ENCODE data around the gene RALGAPA1. TPM values are rescaled to one million over a fixed set of nuclear protein-coding genes. Genes with fewer than 3 reads are reported as not detected.
"Not testable (repeated sequence)": the region's sequence is repeated elsewhere in the genome, so short reads cannot be mapped to it uniquely, and the experiment has no call there.

The RALGAPA1 gene
- total and polyA plus RNA-seq, 2 experiments from 2014 or later, result 19.2 to 41.6 TPM

DNA sequence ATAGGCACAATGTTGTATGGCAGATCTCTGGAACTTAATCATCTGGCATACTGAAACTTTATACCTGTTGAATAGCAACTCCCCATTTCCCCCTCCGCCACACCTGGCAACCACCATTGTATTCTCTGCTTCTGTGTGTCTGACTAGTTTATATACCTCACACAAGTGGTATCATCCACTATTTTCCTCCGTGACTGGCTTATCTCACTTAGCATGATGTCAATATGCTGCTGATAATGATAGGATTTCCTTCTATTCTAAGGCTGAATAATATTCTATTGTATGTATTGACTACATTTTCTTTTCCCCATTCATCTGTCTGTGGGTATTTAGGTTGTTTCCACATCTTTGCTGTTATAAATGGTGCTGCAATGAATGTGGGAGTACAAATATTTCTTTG lies 38.5 kb upstream of the RALGAPA1 start:
- peaks cover 4% of the 10 kb centered on the region for H3K79me2 ChIP-seq
- no peak for TF ChIP-seq EZH2 (IDR thresholded peaks at IDR 0.05; ENCODE audit: borderline replicate concordance)
- TF ChIP-seq, protein P1, sequence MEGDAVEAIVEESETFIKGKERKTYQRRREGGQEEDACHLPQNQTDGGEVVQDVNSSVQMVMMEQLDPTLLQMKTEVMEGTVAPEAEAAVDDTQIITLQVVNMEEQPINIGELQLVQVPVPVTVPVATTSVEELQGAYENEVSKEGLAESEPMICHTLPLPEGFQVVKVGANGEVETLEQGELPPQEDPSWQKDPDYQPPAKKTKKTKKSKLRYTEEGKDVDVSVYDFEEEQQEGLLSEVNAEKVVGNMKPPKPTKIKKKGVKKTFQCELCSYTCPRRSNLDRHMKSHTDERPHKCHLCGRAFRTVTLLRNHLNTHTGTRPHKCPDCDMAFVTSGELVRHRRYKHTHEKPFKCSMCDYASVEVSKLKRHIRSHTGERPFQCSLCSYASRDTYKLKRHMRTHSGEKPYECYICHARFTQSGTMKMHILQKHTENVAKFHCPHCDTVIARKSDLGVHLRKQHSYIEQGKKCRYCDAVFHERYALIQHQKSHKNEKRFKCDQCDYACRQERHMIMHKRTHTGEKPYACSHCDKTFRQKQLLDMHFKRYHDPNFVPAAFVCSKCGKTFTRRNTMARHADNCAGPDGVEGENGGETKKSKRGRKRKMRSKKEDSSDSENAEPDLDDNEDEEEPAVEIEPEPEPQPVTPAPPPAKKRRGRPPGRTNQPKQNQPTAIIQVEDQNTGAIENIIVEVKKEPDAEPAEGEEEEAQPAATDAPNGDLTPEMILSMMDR (IDR thresholded peaks at IDR 0.05; ENCODE audit: poor library complexity), result no peak
- TF ChIP-seq EZH2phosphoT487 (IDR thresholded peaks at IDR 0.05; ENCODE audit: low read depth, severe bottlenecking, unreplicated experiment), result no peak
- H3K27me3 ChIP-seq, result no peaks in the 10 kb centered on the region
- H3K9me2 ChIP-seq (replicated peaks; ENCODE audit: insufficient read depth), result no peaks in the 10 kb centered on the region
- H3K4me2 ChIP-seq, result no peak overlapping the region
- H3K4me3 ChIP-seq, result no peak overlapping the region
- DNase-seq (ENCODE audit: low spot score), result no peak
- 88% methylated on average over 2 of the region's 2 CpGs for WGBS (ENCODE audit: low lambda C conversion rate, missing lambda C conversion rate)
- no peaks in the 10 kb centered on the region for H3K4me1 ChIP-seq (ENCODE audit: insufficient read depth)
- no peak overlapping the region for H3K27ac ChIP-seq
- peaks cover 1% of the 10 kb centered on the region for H3K9me3 ChIP-seq (ENCODE audit: low read depth)
- H2AFZ ChIP-seq, result no peak overlapping the region
- H3K36me3 ChIP-seq (replicated peaks; ENCODE audit: insufficient read depth, low read depth), result no peaks in the 10 kb centered on the region
- no peaks in the 10 kb centered on the region for H4K20me1 ChIP-seq (ENCODE audit: insufficient read depth, poor library complexity, severe bottlenecking)

DNA sequence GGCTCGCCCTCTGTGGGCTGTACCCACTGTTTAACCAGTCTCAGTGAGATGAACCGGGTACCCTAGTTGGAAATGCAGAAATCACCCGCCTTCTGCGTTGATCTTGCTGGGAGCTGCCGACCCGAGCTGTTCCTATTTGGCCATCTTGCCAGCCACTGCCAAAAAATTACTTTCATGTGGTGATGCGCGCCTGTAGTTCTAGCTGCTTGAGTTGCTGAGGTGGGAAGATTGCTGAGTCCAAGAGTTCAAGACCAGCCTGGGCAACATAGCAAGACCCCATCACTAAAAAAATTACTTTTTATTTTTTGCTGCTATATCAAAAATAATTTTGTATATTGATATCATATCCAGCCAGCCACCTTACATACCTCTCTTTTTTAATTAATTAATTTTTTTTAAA lies 35.4 kb upstream of the RALGAPA1 start:
- 100% methylated on average over 7 of the region's 8 CpGs for WGBS (ENCODE audit: low lambda C conversion rate, missing lambda C conversion rate)
- Histone ChIP-seq H3K36me3 (replicated peaks; ENCODE audit: insufficient read depth, low read depth) (no peaks in the 10 kb centered on the region), H3K27ac (no peak overlapping the region), H3K4me3 (no peak overlapping the region), H2AFZ (no peak overlapping the region), H3K9me3 (ENCODE audit: low read depth) (peaks cover 7% of the 10 kb centered on the region), H3K27me3 (no peaks in the 10 kb centered on the region), H3K9me2 (replicated peaks; ENCODE audit: insufficient read depth) (no peaks in the 10 kb centered on the region), H3K4me2 (no peak overlapping the region), H3K4me1 (ENCODE audit: insufficient read depth) (no peaks in the 10 kb centered on the region), H3K79me2 (no peaks in the 10 kb centered on the region), H4K20me1 (ENCODE audit: insufficient read depth, poor library complexity, severe bottlenecking) (no peaks in the 10 kb centered on the region)
- DNase-seq (ENCODE audit: low spot score), result no peak
- TF ChIP-seq EZH2phosphoT487 (IDR thresholded peaks at IDR 0.05; ENCODE audit: low read depth, severe bottlenecking, unreplicated experiment) (no peak), EZH2 (IDR thresholded peaks at IDR 0.05; ENCODE audit: borderline replicate concordance) (no peak)
- TF ChIP-seq, protein P1 (IDR thresholded peaks at IDR 0.05; ENCODE audit: poor library complexity), result no peak

DNA sequence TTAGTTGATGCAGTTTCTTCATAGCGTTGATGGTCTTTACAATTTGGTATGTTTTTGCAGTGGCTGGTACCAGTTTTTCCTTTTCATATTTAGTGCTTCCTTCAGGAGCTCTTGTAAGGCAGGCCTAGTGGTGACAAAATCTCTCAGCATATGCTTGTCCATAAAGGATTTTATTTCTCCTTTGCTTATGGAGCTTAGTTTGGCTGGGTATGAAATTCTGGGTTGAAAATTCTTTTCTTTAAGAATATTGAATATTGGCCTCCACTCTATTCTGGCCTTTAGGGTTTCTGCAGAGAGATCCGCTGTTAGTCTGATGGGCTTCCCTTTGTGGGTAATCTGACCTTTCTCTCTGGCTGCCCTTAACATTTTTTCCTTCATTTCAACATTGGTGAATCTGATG lies 33.1 kb upstream of the RALGAPA1 start:
- WGBS (ENCODE audit: low lambda C conversion rate, missing lambda C conversion rate), result 100% methylated on average over 2 of the region's 2 CpGs
- H3K4me1 ChIP-seq (ENCODE audit: insufficient read depth); H4K20me1 ChIP-seq (ENCODE audit: insufficient read depth, poor library complexity, severe bottlenecking); DNase-seq (ENCODE audit: low spot score); H3K27me3 ChIP-seq; H2AFZ ChIP-seq; H3K9me3 ChIP-seq (ENCODE audit: low read depth); H3K36me3 ChIP-seq (replicated peaks; ENCODE audit: insufficient read depth, low read depth); H3K4me3 ChIP-seq; H3K27ac ChIP-seq; H3K79me2 ChIP-seq; H3K4me2 ChIP-seq; H3K9me2 ChIP-seq (replicated peaks; ENCODE audit: insufficient read depth): not testable (repeated sequence)

DNA sequence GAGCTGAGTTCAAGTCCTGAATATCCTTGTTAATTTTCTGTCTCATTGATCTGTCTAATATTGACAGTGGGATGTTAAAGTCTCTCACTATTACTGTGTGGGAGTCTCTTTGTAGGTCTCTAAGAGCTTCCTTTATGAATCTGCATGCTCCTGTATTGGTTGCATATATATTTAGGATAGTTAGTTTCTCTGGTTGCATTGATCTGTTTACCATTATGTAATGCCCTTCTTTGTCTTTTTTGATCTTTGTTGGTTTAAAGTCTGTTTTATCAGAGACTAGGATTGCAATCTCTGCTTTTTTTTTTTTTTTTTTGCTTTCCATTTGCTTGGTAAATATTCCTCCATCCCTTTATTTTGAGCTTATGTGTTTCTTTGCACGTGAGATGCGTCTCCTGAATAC lies 32.6 kb upstream of the RALGAPA1 start:
- H3K4me3 ChIP-seq; H3K4me1 ChIP-seq (ENCODE audit: insufficient read depth); H3K4me2 ChIP-seq; H3K9me3 ChIP-seq (ENCODE audit: low read depth); H2AFZ ChIP-seq; H3K9me2 ChIP-seq (replicated peaks; ENCODE audit: insufficient read depth); H3K79me2 ChIP-seq; H3K27me3 ChIP-seq; H3K27ac ChIP-seq; DNase-seq (ENCODE audit: low spot score); H4K20me1 ChIP-seq (ENCODE audit: insufficient read depth, poor library complexity, severe bottlenecking); H3K36me3 ChIP-seq (replicated peaks; ENCODE audit: insufficient read depth, low read depth): not testable (repeated sequence)
- WGBS (ENCODE audit: low lambda C conversion rate, missing lambda C conversion rate), result 100% methylated on average over 2 of the region's 2 CpGs

Data from hepatocyte (in vitro differentiated cells).